GM19372 (cell line): ENCODE measurements around the gene PRKCG.
"Not testable (repeated sequence)": the region's sequence is repeated elsewhere in the genome, so short reads cannot be mapped to it uniquely, and the experiment has no call there.

Experiments
- ATAC-seq: cut with Tn5 transposase; IDR thresholded peaks from one replicate; pipeline ENCODE4 v1.9.1; 2021; ENCODE audit warnings: mild to moderate bottlenecking, low read depth, moderate library complexity; ENCODE audit not compliant: unreplicated experiment

Gene PRKCG

DNA sequence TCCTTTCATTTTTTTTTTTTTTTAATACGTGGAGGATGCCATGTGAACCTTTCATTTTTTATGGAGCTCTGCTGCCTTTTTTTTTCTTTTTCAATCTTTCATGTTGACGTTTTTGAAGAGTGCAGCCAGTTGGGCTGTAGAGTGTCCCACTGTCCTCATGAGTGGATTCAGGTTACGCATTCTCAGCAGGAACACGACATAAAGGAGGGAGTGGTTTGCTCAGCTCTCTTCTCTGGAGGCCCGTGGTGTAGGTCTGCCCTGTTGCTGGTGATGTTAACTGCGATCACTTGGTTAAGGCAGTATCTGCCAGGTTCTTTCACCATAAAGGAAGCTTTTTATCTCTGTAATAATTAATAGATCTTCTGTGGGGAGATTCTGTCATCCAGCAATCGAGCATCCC, 54.0 kb downstream of the PRKCG start:
- no peak for ATAC-seq

DNA sequence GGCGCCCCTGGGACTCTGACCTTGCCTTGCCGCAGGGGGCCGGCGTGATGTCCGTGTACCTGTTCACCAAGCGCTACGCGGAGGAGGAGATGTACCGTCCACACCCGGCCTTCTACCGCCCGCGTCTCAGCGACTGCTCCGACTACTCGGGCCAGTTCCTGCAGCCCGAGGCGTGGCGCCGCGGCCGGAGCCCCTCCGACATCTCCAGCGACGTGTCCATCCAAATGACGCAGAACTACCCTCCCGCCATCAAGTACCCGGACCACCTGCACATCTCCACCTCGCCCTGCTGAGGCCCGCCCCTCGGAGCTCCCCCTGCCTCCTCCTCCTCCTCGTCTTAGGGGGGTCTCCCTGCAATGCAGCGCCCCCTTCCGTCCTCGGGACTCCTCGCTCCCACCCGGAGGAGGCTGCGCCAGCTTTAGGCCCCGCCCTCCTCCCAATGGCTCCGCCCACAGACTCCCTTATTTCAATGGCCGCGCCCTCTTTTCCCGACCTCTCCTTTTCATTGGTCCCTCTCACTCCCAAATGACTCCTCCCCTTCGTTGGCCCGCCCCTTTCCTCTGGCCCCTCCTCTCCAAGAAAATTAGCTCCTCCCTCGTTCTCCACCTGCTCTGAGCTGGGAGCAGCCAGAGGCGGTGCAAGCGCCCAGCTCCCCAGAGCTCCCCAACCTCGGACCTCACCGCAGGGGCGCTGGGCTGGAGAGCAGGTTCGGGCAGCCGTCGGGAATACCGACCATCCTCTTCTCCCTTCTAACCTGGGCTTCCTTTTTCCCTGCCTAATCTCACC, 60.2 kb downstream of the PRKCG start:
- no peak for ATAC-seq

DNA sequence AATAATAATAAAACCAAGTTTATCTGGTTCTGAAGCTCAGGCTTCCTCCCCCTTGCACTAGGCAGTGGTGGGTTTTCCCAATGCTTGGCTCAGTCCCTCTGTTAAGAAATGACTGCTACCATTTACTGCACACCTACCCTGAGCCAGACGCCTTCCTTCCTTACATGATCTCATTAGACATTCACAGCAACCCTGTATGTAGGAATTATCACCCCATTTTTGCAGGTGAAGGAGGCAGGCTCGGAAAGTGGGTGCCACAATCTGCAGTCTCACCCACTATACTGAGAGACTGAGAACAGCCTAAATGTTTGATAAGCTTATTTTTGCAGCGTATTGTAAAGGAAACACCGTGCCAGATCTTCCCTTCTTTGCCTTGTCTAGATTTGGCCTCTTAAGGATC, 62.4 kb downstream of the PRKCG start:
- no peak for ATAC-seq

DNA sequence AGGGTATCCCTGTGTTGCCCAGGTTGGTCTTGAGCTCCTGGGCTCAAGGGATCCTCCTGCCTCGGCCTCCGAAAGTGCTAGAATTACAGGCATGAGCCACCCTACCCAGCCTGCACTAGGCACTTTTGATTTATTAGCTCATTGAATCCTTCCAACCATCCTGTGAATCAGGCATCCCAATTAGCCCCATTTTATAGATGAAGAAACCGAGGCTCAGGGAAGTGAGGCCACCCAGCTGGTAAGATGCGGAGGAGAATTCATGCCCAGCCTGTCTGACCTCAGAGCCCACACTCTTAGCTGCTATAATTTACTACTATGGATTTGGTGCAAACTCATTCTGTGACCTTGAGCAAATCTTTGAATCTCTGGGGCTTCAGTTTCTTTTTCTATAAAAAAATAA, 62.9 kb downstream of the PRKCG start:
- ATAC-seq = no peak

DNA sequence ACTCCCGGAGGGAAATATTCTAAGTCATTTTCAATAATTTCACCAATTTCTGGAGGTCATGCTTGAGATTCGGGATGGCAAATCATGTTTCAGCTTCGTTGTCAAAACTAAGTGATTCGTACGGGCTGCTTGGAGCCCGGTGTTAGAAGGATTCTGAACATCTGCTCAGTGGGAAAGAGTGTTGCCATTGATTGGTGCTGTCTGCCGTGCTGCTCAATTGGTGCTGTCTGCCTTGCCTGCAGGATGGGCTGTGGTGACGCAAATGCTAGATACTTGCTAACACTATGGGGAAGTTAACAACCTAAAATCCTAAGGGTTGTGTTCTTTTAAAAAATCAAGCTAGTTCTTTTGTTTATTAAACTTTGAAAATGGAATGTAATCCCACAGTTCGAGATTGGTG, 63.4 kb downstream of the PRKCG start:
- ATAC-seq = no peak

DNA sequence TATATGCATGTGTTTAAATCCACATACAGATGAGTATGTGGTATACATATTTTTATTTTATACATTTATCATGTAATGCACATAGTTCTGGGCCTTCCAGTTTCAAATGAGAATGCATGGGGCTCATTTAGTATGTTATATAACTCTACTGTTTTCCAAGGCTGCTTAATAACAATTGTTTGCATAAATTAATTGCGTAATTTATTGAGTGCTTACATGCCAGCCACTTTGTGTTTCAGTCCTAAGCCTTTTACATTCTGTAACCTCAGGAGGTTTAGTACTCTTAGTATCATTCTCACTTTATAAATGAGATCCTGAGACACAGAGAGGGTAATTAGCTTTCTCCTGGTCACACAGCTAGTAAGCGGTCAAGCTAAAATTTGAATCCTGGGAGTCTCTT, 64.0 kb downstream of the PRKCG start:
- no peak for ATAC-seq

DNA sequence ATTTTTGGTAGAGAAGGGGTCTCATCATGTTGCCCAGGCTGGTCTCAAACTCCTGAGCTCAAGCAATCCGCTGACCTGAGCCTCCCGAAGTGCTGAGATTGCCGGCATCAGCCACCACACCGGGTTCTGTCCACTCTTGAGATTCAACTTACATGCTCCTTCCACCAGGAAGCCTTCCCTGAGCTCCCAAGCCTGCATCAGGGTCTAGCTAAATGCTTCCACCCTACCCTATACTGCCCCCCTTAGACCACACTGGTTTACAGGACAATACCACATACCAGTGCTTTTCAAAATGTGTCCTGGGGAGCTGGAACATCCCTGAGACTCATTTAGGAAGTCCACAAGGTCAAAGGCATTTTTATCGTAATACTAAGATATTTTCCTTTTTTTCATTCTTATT, 65.6 kb downstream of the PRKCG start:
- ATAC-seq = no peak

DNA sequence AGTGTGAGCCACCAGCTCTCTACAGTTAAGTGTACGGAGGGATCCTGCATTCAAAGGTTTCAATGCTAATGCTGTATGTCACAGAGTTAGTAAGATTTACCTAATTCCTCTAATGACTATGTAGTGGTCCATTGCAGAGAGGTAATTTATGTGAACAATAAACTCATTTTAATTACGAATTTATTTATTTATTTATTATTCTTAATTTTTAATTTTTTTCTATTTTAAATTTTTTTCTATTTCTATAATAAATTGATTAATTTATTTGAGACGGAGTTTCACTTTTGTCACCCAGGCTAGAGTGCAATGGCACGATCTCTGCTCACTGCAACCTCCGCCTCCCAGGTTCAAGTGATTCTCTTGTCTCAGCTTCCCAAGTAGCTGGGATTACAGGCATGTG, 66.6 kb downstream of the PRKCG start:
- ATAC-seq = not testable (repeated sequence)

DNA sequence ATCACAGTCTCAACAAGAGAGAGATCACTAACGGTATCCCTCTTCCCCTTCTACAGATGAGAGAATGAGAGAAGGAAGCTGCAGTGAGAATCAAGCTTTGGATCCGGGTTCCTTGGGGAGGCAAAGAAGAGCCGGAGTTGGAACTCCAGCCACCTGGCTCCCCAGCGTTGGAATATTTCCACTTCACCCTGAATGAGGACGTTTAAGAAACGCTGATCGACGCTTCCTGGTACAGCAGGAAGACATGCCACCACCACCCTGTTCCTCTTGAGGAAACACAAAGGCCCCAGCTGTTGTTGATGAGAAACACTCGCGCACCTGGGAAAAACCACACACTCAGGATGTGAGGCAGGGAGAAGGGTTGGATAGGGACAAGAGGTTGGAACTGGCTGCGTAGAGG, 69.4 kb downstream of the PRKCG start:
- no peak for ATAC-seq

DNA sequence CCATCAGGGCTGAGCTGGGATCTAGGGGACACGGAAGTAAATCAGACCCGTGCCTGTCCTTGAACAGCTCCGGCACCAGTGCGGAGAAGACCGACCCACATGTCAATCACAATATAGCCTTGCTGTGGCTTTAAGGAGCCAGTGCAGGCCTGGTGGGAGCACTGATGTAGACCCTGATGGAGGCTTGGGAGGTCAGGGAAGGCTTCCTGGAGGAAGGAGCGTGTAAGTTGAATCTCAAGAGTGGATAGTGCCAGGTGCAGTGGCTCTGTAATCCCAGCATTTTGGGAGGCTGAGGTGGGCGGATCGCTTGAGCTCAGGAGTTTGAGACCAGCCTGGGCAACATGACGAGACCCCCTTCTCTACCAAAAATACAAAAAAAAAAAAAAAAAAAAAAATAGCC, 70.0 kb downstream of the PRKCG start:
- ATAC-seq = no peak

DNA sequence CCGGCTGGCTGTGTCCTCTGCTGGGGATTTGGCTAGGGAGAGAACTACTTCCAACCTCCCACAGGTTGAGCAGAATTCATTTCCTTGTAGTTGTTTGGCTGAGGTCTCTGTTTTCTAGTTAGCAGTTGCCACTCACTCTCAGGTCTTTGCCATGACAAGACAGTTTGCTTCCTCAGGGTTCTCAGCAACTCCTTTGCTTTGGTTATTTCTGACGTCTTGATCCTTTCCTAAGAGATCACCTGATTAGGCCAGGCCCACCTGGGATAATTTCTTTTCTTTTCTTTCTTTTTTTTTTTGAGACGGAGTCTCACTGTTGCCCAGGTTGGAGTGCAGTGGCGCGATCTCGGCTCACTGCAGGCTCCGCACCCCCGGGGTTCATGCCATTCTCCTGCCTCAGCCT, 71.4 kb downstream of the PRKCG start:
- no peak for ATAC-seq
